ENCODE data around the gene PSORS1C1.

The PSORS1C1 gene, protein sequence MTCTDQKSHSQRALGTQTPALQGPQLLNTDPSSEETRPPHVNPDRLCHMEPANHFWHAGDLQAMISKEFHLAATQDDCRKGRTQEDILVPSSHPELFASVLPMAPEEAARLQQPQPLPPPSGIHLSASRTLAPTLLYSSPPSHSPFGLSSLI

GRCh38 chr6:31114541-31114878 is at the start of gene PSORS1C1:
TSS of gene PSORS1C1 (plus strand) at chr6:31114800. CDS start at chr6:31129633, 14,833 bp downstream.
- DNase-seq, result peak in 17 of 51 donors; percentile 6 to 75 (median 45)

DNA sequence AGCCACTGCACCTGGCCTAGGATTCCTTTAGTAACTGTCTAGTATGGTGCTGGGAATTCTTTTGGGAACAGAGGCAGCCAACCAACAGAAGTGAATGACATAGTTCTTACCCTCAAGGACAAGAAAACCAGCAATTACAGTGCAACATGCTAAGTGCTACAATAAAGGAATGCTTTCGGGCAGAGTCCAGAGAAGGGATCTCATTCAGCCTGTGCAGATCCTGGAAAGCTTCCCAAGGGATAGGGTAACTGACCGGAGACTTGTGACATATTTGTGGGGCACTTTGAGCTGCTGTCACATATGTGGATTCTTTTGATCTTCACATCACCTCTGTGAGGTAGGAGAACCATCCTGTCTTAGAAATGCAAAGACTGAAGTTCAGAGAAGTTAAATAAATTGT is 49.0 kb upstream of the PSORS1C1 start:
- DNase-seq, result no peak

DNA sequence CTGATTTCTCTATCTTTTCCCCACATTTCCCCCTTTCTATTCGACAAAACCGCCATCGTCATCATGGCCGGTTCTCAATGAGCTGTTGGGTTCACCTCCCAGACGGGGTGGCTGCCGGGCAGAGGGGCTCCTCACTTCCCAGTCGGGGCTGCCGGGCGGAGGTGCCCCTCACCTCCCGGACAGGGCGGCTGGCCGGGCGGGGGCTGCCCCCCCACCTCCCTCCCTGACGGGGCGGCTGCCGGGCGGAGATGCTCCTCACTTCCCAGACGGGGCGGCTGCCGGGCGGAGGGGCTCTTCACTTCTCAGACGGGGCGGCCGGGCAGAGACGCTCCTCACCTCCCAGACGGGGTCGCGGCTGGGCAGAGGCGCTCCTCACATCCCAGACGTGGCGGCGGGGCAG is 47.6 kb upstream of the PSORS1C1 start:
- peak in 1 of 51 donors; percentile 3 for DNase-seq

DNA sequence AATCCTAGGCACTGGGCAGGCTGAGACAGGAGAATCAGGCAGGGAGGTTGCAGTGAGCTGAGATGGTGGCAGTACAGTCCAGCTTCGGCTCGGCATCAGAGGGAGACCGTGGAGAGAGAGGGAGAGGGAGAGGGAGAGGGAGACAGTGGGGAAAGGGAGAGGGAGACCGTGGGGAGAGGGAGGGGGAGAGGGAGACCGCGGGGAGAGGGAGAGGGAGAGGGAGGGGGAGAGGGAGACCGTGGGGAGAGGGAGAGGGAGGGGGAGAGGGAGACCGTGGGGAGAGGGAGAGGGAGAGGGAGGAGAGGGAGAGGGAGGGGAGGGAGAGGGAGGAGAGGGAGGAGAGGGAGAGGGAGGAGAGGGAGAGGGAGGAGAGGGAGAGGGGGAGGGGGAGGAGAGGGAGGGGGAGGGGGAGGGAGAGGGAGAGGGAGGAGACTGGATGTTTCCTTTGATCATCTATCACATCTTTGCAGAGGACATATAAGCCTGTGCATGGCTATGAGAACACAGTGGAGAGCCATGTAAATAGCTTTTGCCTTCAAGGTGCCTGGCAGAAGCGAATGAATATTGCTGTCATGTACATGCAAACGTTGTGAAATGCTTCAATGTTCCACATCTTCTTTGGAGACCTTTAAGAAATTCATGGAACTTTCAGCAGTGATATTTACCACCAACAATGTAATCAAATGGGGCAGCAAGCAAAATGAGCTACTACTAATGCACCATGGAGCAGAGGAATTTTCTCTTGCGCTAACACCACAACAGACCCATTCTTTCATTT is 46.5 kb upstream of the PSORS1C1 start:
- peak in 19 of 51 donors; percentile 5 to 60 (median 33) for DNase-seq

GRCh38 chr6:31068669-31069340 is 45.8 kb upstream of the PSORS1C1 start:
- DNase-seq, result peak in 50 of 51 donors; percentile 10 to 91 (median 72)

- DNase-seq, result peak in 42 of 51 donors; percentile 15 to 87 (median 55)
Observed at GRCh38 chr6:31070711-31071197, 43.8 kb upstream of the PSORS1C1 start.

- DNase-seq, result no peak
Observed at GRCh38 chr6:31074401-31074800, 40.2 kb upstream of the PSORS1C1 start.

GRCh38 chr6:31075528-31075927 is 39.1 kb upstream of the PSORS1C1 start:
- no peak for DNase-seq

DNA sequence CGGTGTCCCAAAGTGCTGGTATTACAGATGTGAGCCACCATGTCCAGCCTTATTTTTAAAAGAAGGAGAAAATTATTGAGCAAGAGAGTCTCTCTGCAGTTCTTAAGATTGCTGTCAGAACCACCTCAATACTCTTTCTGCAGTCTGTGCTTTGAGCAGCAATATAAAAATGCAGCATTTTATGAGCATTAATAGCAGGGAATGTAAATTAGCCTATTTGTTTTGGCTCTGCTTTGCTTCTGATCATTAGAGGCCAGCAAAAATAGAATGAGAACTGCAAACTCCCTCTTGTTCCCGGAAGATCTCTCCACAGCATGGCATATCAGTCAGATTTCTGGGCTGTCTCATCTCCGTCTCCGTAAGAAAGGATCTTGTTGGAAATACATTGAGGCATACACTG is 38.0 kb upstream of the PSORS1C1 start:
- DNase-seq, result no peak

DNA sequence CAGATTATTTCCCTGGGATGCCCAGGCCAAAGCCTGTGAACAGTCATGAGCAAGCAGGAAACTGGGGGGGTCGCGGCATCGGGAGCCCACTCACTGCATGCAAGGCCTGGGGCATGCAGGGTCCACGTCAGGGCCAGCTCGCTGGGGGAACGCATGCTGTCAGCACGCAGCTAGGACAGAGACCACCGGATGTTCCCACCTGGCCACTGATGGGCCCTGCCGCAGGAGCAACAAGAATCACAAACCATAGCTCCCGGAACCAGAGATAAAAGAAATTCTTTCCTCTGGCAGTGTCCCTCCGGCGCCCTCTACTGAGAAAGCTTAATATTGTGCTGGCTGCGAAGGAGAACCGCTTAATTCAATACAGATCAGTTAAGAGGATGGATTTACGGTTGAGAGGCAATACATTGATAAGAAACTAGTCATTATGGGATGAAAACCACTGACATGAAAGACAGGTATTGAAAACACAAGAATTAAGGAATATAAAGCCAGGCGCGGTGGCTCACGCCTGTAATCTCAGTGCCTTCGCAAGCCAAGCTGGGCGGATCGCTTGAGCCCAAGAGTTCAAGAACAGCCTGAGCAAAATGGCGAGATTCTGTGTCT is 34.8 kb upstream of the PSORS1C1 start:
- DNase-seq, result peak in 42 of 51 donors; percentile 12 to 82 (median 40)

- DNase-seq, result no peak
Observed at GRCh38 chr6:31081872-31082271, 32.7 kb upstream of the PSORS1C1 start.

DNA sequence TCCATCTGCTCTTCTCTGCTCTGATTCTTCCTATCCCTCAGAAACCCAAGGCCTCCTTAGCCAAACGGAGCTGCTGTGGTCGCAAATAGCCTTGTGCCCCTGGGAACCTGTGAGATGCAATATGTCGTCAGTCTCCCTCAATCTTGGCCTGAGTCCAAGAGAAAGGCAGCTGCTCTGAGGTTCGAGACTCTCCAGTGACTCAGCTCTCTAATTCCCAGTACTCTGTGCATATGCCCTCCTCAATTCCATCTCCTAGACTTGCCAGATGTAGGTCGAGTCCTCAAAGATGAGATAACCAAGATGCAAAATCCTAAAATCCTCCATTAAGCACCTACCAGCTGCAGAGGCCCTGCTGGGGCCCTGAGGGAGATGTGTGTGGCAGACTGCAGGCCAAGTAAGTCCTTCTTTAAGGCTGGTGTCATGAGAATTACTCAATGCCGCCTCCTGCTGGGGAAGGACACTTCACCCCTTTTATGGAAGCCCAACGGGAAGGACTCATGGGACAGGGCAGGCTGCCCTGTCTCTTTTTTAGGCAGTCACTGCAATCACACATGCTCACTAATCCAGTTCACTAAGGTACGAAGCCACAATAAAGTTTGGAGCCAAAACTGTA is 30.8 kb upstream of the PSORS1C1 start:
- DNase-seq, result peak in 3 of 51 donors; percentile 15 to 35 (median 22)

DNA sequence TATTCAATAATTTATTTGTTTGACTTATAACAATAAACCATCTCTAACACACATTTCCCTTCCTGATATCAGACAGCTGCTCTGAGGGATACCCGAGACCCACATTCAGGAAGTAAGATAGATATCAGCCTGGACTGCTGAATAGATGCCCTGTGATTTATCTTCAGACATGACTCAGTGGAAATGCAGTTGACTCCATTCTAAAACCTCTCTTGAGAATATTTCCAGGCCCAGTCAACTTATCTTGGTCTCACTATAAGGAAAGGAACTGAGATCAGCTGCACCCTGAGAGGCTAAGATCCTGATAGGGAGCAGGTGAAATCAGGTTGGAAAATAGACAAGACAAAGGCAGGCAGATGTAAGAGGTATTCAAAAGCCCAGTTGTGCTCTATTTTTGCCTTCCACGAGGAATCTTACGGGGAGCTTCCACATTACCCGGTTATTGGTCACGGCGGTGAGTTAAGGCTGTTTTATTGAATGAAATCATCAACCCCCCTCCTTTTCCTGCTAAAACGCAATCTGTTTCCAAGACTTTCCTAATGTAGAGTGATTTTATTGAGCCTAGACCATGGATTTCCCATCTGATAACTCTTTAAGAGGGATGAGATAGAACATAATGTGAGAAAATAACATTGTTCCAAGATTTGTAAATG is 27.7 kb upstream of the PSORS1C1 start:
- no peak for DNase-seq

GRCh38 chr6:31087494-31088089 is 27.0 kb upstream of the PSORS1C1 start:
- peak in 45 of 51 donors; percentile 3 to 97 (median 62) for DNase-seq

- no peak for DNase-seq
Observed at GRCh38 chr6:31090275-31090972, 24.2 kb upstream of the PSORS1C1 start.

DNA sequence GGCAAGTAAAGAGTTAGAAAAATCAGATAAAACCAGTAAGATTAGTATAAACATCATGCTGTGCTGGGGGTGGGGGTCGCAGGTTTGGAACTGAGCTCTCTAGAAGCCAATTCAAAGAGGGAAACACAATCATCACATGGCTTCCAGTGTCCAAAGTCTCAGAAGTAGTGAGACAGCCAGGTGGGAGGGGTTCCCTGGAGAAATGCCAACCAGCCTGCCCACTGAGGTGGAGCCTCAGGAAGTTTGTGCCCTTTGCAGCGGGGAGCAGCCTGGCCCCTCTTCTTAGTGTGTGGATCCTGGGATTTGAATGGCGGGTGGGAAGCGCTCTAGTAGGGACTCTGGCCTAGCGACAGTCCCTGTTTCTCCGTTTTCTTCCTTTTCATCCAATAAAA is 23.6 kb upstream of the PSORS1C1 start:
- DNase-seq, result no peak

DNA sequence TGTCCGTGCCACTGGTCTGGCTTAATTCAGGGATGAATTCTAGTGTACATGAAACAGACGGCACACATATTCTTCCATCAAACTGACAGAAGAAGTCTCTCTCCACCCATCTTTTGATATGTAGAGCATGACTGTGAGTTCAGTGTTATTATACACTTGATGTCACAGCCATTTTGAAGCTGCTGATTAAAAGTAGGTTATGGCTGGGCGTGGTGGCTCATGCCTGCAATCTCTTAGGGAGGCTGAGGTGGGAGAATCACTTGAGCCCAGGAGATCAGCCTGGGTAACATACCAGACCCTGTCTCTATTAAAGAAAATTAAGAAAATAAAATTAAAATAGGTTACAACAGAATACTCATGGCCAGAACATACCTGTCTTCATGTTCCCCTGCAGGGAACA is 22.9 kb upstream of the PSORS1C1 start:
- no peak for DNase-seq

DNA sequence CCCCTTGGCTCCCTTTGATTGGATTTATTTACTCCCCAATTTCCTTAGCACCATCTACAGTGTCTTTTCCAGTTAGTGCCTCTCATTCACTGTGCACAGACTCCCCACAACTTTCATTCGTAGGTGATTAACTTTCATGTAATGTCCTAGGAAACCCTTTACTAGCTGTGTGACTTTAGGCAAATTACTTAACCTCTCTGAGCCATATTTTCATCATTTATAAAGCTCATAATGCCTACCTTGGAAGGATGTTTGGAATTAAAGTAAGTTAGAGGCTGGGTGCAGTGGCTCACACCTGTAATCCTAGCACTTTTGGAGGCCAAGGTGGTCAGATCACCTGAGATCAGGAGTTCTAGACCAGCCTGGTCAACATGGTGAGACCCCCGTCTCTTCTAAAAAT is 22.4 kb upstream of the PSORS1C1 start:
- no peak for DNase-seq

GRCh38 chr6:31092769-31093505 is 21.7 kb upstream of the PSORS1C1 start:
- no peak for DNase-seq
